Ascending aorta (tissue), 2 donors: ENCODE results near the gene CISTR. TPM values are rescaled to one million over a fixed set of nuclear protein-coding genes. Genes with fewer than 3 reads are reported as not detected.

Experiments
- DNase-seq, 2 donors: peaks; one replicate each; pipeline ENCODE4 v3.0.0-alpha.2; 2019; ENCODE audit warnings: low spot score in 2 of 2
- H3K27ac ChIP-seq, 2 donors: fragments of 200-600 bp; sonication (generic); one replicate each; pipeline ENCODE4 v1.5.1; 2016 to 2017; ENCODE audit warnings: mild to moderate bottlenecking in 1 of 2
- H3K27me3 ChIP-seq: fragments of 200-600 bp; sonication (generic); one replicate; pipeline ENCODE4 v1.5.1; 2017
- H3K36me3 ChIP-seq, 2 donors: fragments of 200-600 bp; sonication (generic); one replicate each; pipeline ENCODE4 v1.5.1; 2016
- H3K4me1 ChIP-seq, 2 donors: fragments of 200-600 bp; sonication (generic); one replicate each; pipeline ENCODE4 v1.5.1; 2016 to 2017; ENCODE audit warnings: mild to moderate bottlenecking in 1 of 2
- H3K4me3 ChIP-seq, 2 donors: fragments of 200-600 bp; sonication (generic); one replicate each; pipeline ENCODE4 v1.5.1; 2016 to 2017; ENCODE audit warnings: mild to moderate bottlenecking in 1 of 2
- H3K9me3 ChIP-seq, 2 donors: fragments of 200-600 bp; sonication (generic); one replicate each; pipeline ENCODE4 v1.5.1; 2016
- CTCF ChIP-seq, 3 experiments: fragments of 200-600 bp in 2 of 3; fragments of 450-650 bp in 1 of 3; sonication (generic) in 2 of 3; IDR thresholded peaks; one replicate each; pipeline ENCODE4 v1.5.1; 2016 to 2019; ENCODE audit warnings: antibody characterized with exemption in 3 of 3, mild to moderate bottlenecking in 1 of 3, moderate library complexity in 1 of 3
- intact Hi-C: fragments of 100-400 bp; cut with DNase I; formaldehyde crosslinking; loops from one replicate; pipeline ENCODE4 v1.15.1; 2023
- total RNA-seq: library from RNA; depleted of rRNA; stranded (reverse); fragments of >200 nt; gene quantifications from one replicate; pipeline ENCODE4 v1.1.0, GENCODE V29; 2016

Gene CISTR
- total RNA-seq, 1 donor from 2014 or later, result not detected

GRCh38 chr12:53761306-53761705 is 9.5 kb upstream of the CISTR start:
- no peaks in the 10 kb centered on the region for H3K9me3 ChIP-seq

GRCh38 chr12:53759261-53759660 is 7.5 kb upstream of the CISTR start:
- Histone ChIP-seq H3K27ac (no peak overlapping the region), H3K4me1 (no peaks in the 10 kb centered on the region), H3K9me3 (no peaks in the 10 kb centered on the region), H3K27me3 (no peaks in the 10 kb centered on the region), H3K36me3 (no peaks in the 10 kb centered on the region), H3K4me3 (no peak overlapping the region)
- no peak for DNase-seq
- intact Hi-C loops, result no loop called here
- no peak for TF ChIP-seq CTCF (IDR thresholded peaks at IDR 0.05)

More at GRCh38 chr12:53761306-53761705, 9.5 kb upstream of the CISTR start:
- no peak overlapping the region for H3K4me3 ChIP-seq
- TF ChIP-seq CTCF (IDR thresholded peaks at IDR 0.05), result no peak
- H3K27ac ChIP-seq, result no peak overlapping the region
- H3K36me3 ChIP-seq, result no peaks in the 10 kb centered on the region
- no peaks in the 10 kb centered on the region for H3K27me3 ChIP-seq
- intact Hi-C loops, result no loop called here
- DNase-seq, result no peak
- no peaks in the 10 kb centered on the region for H3K4me1 ChIP-seq

- Histone ChIP-seq H3K36me3 (no peaks in the 10 kb centered on the region), H3K4me1 (no peaks in the 10 kb centered on the region), H3K27me3 (no peaks in the 10 kb centered on the region), H3K9me3 (no peaks in the 10 kb centered on the region), H3K4me3 (no peak overlapping the region), H3K27ac (no peak overlapping the region)
- TF ChIP-seq CTCF (IDR thresholded peaks at IDR 0.05), result no peak
- intact Hi-C loops, result no loop called here
- DNase-seq, result no peak
Measured at GRCh38 chr12:53758730-53759103, 6.9 kb upstream of the CISTR start.

GRCh38 chr12:53758081-53758729 is 6.4 kb upstream of the CISTR start:
- Histone ChIP-seq H3K9me3 (no peaks in the 10 kb centered on the region), H3K4me3 (no peak overlapping the region), H3K27ac (no peak overlapping the region), H3K36me3 (no peaks in the 10 kb centered on the region), H3K4me1 (no peaks in the 10 kb centered on the region), H3K27me3 (no peaks in the 10 kb centered on the region)
- no peak for DNase-seq
- intact Hi-C loops, result no loop called here
- TF ChIP-seq CTCF (IDR thresholded peaks at IDR 0.05), result no peak

GRCh38 chr12:53757101-53757770 is 5.5 kb upstream of the CISTR start:
- peak overlapping the region in 1 of 2 donors; percentile 20 for H3K4me3 ChIP-seq
- TF ChIP-seq CTCF (IDR thresholded peaks at IDR 0.05), result peak; percentile 75 to 95 (median 95)

More at GRCh38 chr12:53757101-53757770, 5.5 kb upstream of the CISTR start:
- intact Hi-C loops, result no loop called here
- H3K9me3 ChIP-seq, result no peaks in the 10 kb centered on the region
- DNase-seq, result peak; percentile 32 to 89
- no peaks in the 10 kb centered on the region for H3K27me3 ChIP-seq
- no peaks in the 10 kb centered on the region for H3K36me3 ChIP-seq
- H3K27ac ChIP-seq, result no peak overlapping the region
- H3K4me1 ChIP-seq, result no peaks in the 10 kb centered on the region
